ENCODE data around the gene PRDM4. TPM values are rescaled to one million over a fixed set of nuclear protein-coding genes. Genes with fewer than 3 reads are reported as not detected.

The PRDM4 gene
- total and polyA plus RNA-seq, 2 of the 4 experiments (the other 2 are of a cell fraction) = 20.1 to 26.7 TPM

DNA sequence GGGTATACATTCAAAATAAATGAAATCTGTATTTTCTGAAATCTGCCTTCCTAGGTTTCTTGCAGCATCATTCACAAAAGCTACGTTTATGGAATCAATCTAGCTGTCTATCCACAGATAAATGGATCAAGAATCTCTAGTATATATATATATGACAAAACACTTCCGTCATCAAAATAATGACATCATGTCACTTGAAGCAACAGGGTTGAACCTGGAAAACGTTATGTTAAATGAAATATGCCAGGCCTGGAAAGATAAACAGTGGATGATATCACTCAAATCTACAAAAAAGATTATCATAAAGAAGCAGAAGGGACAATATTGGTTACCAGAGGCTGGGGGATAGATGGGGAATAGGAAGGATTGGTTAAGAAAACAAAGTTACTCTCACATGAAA, 42.2 kb upstream of the PRDM4 start:
- Histone ChIP-seq H3K14ac (replicated peaks; ENCODE audit: low read depth, low read length) (no peak overlapping the region), H2AK9ac (replicated peaks; ENCODE audit: low read depth, low read length, poor library complexity) (no peak overlapping the region), H3K36me3 (ENCODE audit: control insufficient read depth, insufficient read depth, low read length) (no peaks in the 10 kb centered on the region), H3K27ac (ENCODE audit: insufficient read depth, low read length) (no peak overlapping the region), H3K4me1 (ENCODE audit: control insufficient read depth, insufficient read depth, low read length) (no peaks in the 10 kb centered on the region), H3K56ac (ENCODE audit: extremely low read depth, insufficient read depth, low read length) (no peak overlapping the region), H3K4ac (ENCODE audit: low read depth, low read length) (no peak overlapping the region), H4K5ac (ENCODE audit: low read depth, low read length) (no peak overlapping the region), H2AFZ (replicated peaks; ENCODE audit: low read length, poor library complexity) (no peak overlapping the region), H2AK5ac (ENCODE audit: low read depth, low read length) (no peak overlapping the region), H4K8ac (ENCODE audit: low read depth in 2 of 2, low read length in 2 of 2) (no peak overlapping the region), H3K27me3 (ENCODE audit: control insufficient read depth, insufficient read depth, low read length) (no peaks in the 10 kb centered on the region), H3K9me1 (ENCODE audit: insufficient read depth, low read length) (no peaks in the 10 kb centered on the region), H2BK5ac (ENCODE audit: low read depth, low read length, poor library complexity, severe bottlenecking) (no peak overlapping the region), H3K18ac (ENCODE audit: low read depth, low read length) (no peak overlapping the region), H2BK120ac (ENCODE audit: low read depth, low read length) (no peak overlapping the region), H3K9ac (ENCODE audit: low read depth, low read length) (no peak overlapping the region), H3K23ac (ENCODE audit: low read depth, low read length) (no peak overlapping the region), H3K4me3 (ENCODE audit: insufficient read depth, low read depth, low read length) (no peak overlapping the region), H2BK20ac (ENCODE audit: low read depth, low read length) (no peak overlapping the region), H4K91ac (ENCODE audit: insufficient read depth, low read depth, low read length) (no peak overlapping the region), H3K4me2 (ENCODE audit: low read depth, low read length) (no peak overlapping the region), H2BK15ac (ENCODE audit: low read depth, low read length) (no peak overlapping the region), H3K9me3 (ENCODE audit: control insufficient read depth, insufficient read depth, low read length) (no peaks in the 10 kb centered on the region), H3K79me1 (ENCODE audit: low read depth in 1 of 2, low read length in 2 of 2) (no peaks in the 10 kb centered on the region), H4K20me1 (ENCODE audit: insufficient read depth, low read length) (no peaks in the 10 kb centered on the region)
- BruUV-seq (replicated peaks) = no TSS peak
- WGBS, 2 experiments (ENCODE audit: extremely low coverage in 2 of 2, insufficient read length in 1 of 2) = no CpG with 5 or more reads among the region's 3 CpGs
- ChIA-PET POLR2A (ENCODE audit: unreplicated experiment) (no interaction called here), CTCF (no interaction called here)
- in situ Hi-C loops (cut with MboI; ENCODE audit: low sequenced_read_pairs) (no loop called here), intact Hi-C loops (cut with micrococcal nuclease) (loop anchor here (5.0 kb wide), 1 partner anchor 54 kb away; no protein-coding TSS in a partner anchor), dilution Hi-C loops (cut with HindIII; ENCODE audit: low sequenced_read_pairs, unreplicated experiment) (no loop called here)
- no peak for ATAC-seq (ENCODE audit: low read depth)
- no peak for DNase-seq
- TF ChIP-seq MAZ (IDR thresholded peaks at IDR 0.05; ENCODE audit: borderline replicate concordance, low read depth, low read length) = no peak
- TF ChIP-seq, protein P1, sequence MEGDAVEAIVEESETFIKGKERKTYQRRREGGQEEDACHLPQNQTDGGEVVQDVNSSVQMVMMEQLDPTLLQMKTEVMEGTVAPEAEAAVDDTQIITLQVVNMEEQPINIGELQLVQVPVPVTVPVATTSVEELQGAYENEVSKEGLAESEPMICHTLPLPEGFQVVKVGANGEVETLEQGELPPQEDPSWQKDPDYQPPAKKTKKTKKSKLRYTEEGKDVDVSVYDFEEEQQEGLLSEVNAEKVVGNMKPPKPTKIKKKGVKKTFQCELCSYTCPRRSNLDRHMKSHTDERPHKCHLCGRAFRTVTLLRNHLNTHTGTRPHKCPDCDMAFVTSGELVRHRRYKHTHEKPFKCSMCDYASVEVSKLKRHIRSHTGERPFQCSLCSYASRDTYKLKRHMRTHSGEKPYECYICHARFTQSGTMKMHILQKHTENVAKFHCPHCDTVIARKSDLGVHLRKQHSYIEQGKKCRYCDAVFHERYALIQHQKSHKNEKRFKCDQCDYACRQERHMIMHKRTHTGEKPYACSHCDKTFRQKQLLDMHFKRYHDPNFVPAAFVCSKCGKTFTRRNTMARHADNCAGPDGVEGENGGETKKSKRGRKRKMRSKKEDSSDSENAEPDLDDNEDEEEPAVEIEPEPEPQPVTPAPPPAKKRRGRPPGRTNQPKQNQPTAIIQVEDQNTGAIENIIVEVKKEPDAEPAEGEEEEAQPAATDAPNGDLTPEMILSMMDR (conservative IDR thresholded peaks at IDR 0.05; ENCODE audit: low read depth, low read length) = no peak
- TF ChIP-seq SMC3 (IDR thresholded peaks at IDR 0.05; ENCODE audit: low read depth, low read length) = no peak
- TF ChIP-seq CEBPB (IDR thresholded peaks at IDR 0.05; ENCODE audit: low read depth, low read length) = no peak
